ENCODE measurements around the gene FAM163B. TPM values are rescaled to one million over a fixed set of nuclear protein-coding genes. Genes with fewer than 3 reads are reported as not detected.

The FAM163B gene
- total RNA-seq, 2 experiments from 2014 or later = not detected

DNA sequence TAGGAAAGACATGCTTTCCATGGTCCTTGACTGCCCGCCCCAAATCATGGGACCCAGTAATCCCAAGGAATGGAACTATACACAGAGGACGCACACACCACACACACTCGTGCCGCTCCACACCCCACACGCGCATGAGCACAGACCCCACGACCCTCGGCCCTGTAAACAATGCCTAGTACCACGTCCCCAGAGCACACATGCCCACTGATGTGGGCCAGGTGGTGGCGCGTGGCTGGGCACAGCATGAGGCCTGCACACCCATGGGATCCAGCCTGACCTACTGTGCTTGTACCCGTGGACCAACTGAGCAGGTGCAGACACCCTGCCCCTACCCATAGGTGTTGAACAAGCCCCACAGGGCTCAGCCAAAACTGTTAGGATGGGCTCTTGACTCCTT is 27.7 kb upstream of the FAM163B start:
- no peak overlapping the region for H3K27ac Mint-ChIP-seq

DNA sequence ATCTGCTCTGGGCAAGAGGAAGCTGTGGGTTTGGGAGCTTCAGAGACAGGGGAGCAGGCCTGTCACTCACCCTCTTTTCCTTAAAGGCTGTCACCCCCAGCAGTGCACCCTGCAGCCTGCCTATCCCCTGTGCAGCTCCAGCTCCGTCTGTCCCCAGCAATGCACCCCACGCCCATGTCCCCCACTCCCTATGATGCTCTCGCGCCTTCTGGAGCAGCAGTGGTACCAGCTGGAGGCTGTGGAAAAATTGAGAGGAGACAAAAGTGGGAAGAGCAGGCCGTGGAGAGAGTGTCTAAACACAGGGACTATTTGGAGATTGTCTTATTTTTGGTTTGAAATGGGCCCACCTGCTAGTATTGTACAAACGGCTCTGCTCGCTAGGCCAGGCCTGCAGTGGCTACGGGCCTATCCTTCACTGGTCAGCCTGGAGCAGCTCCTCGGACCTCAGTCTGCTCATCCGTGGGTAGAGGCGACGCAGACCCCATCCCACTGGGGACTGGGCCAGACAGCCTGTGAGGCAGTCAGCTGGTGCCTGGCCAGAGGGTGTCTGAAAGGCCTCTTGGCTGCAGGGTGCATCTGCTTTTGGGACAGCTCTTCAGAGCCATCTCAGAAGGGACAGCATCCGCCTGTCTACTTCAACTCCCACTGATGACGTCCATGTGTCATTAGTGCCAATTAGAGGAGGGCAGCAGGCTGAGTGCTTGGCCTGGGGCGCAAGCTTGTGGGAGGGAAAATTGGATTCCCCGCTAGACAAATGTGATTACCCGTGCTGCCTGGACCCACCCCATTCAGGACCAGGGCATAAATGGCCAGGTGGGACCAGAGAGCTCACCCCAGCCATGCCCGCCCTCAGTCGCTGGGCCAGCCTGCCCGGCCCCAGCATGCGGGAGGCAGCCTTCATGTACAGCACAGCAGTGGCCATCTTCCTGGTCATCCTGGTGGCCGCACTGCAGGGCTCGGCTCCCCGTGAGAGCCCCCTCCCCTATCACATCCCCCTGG is 26.6 kb upstream of the FAM163B start, which contains the start of gene DBH:
DBH (plus strand) TSS at position 831 of the 999 bp plus-strand sequence; CDS start at position 840, 9 bp downstream.
- H3K27ac Mint-ChIP-seq = no peak within 1 kb of the TSS
- H3K4me1 Mint-ChIP-seq (ENCODE audit: low read depth) = no peaks in the 10 kb centered on the region
- no peaks in the 10 kb centered on the region for H3K36me3 Mint-ChIP-seq (ENCODE audit: low read depth)
- ATAC-seq = no peak
- no peak for DNase-seq
- no peaks in the 10 kb centered on the region for H3K9me3 Mint-ChIP-seq
- H3K4me3 Mint-ChIP-seq = no peak within 1 kb of the TSS
- CTCF ChIA-PET = interaction anchor here (1.2 to 1.7 kb wide), 2 partner anchors 32 to 46 kb away, joined by 3 to 4 read pairs; no protein-coding TSS in a partner anchor
- TF ChIP-seq, protein P1, sequence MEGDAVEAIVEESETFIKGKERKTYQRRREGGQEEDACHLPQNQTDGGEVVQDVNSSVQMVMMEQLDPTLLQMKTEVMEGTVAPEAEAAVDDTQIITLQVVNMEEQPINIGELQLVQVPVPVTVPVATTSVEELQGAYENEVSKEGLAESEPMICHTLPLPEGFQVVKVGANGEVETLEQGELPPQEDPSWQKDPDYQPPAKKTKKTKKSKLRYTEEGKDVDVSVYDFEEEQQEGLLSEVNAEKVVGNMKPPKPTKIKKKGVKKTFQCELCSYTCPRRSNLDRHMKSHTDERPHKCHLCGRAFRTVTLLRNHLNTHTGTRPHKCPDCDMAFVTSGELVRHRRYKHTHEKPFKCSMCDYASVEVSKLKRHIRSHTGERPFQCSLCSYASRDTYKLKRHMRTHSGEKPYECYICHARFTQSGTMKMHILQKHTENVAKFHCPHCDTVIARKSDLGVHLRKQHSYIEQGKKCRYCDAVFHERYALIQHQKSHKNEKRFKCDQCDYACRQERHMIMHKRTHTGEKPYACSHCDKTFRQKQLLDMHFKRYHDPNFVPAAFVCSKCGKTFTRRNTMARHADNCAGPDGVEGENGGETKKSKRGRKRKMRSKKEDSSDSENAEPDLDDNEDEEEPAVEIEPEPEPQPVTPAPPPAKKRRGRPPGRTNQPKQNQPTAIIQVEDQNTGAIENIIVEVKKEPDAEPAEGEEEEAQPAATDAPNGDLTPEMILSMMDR (IDR thresholded peaks at IDR 0.05) = no peak
- no peaks in the 10 kb centered on the region for H3K27me3 Mint-ChIP-seq
- intact Hi-C loops (cut with micrococcal nuclease) = no loop called here
- POLR2A ChIA-PET = no interaction called here

More for the DNA sequence above, 27.7 kb upstream of the FAM163B start:
- Mint-ChIP-seq H3K9me3 (no peaks in the 10 kb centered on the region), H3K36me3 (ENCODE audit: low read depth) (no peaks in the 10 kb centered on the region), H3K27me3 (no peaks in the 10 kb centered on the region), H3K4me1 (ENCODE audit: low read depth) (no peaks in the 10 kb centered on the region), H3K4me3 (no peak overlapping the region)
- CTCF ChIA-PET = interaction anchor here (1.7 kb wide), 1 partner anchor 47 kb away, joined by 4 read pairs; no protein-coding TSS in a partner anchor
- intact Hi-C loops (cut with micrococcal nuclease) = no loop called here
- TF ChIP-seq, protein P1 (IDR thresholded peaks at IDR 0.05) = no peak
- POLR2A ChIA-PET = no interaction called here
- ATAC-seq (no peak), DNase-seq (no peak)

DNA sequence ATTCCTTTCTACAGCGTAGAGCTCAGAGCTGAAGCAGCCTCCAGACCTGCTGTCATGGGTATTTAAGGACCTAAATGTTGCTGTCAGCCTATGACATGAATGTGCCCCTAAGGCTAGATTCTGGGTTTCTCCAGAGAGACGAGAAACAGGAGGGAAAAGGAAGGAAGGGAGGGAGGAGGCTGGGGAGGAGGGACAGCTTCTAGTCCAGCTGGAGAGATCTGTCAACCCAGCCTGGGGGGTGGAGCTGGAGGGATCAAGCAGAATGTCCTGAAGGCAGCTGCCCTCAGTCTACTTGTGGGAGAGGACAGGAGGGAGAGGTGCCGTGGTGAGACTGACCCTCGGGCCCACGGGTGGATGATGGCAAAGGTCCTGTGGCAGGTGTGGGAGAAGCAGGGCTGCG is 25.9 kb upstream of the FAM163B start:
- CTCF ChIA-PET = interaction anchor here (1.2 to 1.7 kb wide), 2 partner anchors 31 to 45 kb away, joined by 3 to 4 read pairs; no protein-coding TSS in a partner anchor

DNA sequence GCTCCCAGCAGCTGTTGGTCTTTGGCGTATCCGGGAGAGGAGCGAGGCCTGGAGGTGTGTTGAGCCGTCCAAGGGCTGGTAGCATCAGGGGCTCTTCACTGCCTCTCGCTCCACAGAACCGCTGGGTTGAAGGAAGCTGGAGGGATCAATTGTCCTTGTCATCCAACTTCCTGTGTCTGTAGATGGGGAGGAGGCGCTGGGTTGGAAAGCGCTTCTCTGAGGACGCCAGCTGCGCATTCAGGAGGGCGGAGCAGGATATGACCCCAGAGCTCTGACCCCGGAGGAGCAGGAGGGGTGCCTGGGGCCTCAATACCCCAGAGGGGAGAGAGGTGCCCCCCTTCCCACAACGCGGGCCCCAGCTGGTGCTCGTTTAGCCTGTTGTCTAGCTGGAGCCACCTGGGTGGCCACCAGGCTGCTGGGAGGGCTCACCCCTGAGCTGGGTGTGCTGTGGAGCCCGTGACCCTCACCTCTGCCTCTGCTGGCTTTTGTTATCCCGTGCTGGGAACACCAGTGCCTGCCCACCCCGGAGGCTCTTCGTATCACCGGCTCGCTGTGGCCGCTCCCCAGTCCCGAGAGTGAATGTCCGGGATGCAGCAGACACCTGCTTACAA is 25.0 kb upstream of the FAM163B start:
- ChIA-PET POLR2A (no interaction called here), CTCF (no interaction called here)
- no peak overlapping the region for H3K27ac Mint-ChIP-seq
- H3K4me1 Mint-ChIP-seq (ENCODE audit: low read depth) = no peaks in the 10 kb centered on the region
- TF ChIP-seq, protein P1 (IDR thresholded peaks at IDR 0.05) = no peak
- intact Hi-C loops (cut with micrococcal nuclease) = no loop called here
- ATAC-seq (no peak), DNase-seq (no peak)
- no peaks in the 10 kb centered on the region for H3K36me3 Mint-ChIP-seq (ENCODE audit: low read depth)
- no peaks in the 10 kb centered on the region for H3K9me3 Mint-ChIP-seq
- H3K4me3 Mint-ChIP-seq = no peak overlapping the region
- H3K27me3 Mint-ChIP-seq = no peaks in the 10 kb centered on the region

More for the DNA sequence above, 25.9 kb upstream of the FAM163B start:
- Mint-ChIP-seq H3K4me3 (no peak overlapping the region), H3K27me3 (no peaks in the 10 kb centered on the region), H3K4me1 (ENCODE audit: low read depth) (no peaks in the 10 kb centered on the region), H3K36me3 (ENCODE audit: low read depth) (no peaks in the 10 kb centered on the region), H3K27ac (no peak overlapping the region), H3K9me3 (no peaks in the 10 kb centered on the region)
- POLR2A ChIA-PET = no interaction called here
- DNase-seq = no peak
- TF ChIP-seq, protein P1 (IDR thresholded peaks at IDR 0.05) = no peak
- intact Hi-C loops (cut with micrococcal nuclease) = no loop called here
- no peak for ATAC-seq
